HG03095 (cell line): ENCODE data around the gene RSRP1.

Experiments
- ATAC-seq: cut with Tn5 transposase; IDR thresholded peaks from one replicate; pipeline ENCODE4 v1.9.1; 2021; ENCODE audit warnings: moderate library complexity; ENCODE audit not compliant: unreplicated experiment

Gene RSRP1

GRCh38 chr1:25194054-25194453 lies 53.2 kb downstream of the RSRP1 start:
- no peak for ATAC-seq

GRCh38 chr1:25193229-25193628 lies 54.0 kb downstream of the RSRP1 start:
- ATAC-seq = no peak
